ENCODE results near the gene PSMA7. TPM values are rescaled to one million over a fixed set of nuclear protein-coding genes. Genes with fewer than 3 reads are reported as not detected.

Gene PSMA7
- total RNA-seq, 1 donor, result 237 TPM

GRCh38 chr20:62088258-62089127, 54.7 kb downstream of the PSMA7 start:
- peak; percentile 62 for DNase-seq (ENCODE audit: low read depth)
- H3K4me3 ChIP-seq (ENCODE audit: low read depth, low read length), result no peak overlapping the region
- TF ChIP-seq, protein P1, sequence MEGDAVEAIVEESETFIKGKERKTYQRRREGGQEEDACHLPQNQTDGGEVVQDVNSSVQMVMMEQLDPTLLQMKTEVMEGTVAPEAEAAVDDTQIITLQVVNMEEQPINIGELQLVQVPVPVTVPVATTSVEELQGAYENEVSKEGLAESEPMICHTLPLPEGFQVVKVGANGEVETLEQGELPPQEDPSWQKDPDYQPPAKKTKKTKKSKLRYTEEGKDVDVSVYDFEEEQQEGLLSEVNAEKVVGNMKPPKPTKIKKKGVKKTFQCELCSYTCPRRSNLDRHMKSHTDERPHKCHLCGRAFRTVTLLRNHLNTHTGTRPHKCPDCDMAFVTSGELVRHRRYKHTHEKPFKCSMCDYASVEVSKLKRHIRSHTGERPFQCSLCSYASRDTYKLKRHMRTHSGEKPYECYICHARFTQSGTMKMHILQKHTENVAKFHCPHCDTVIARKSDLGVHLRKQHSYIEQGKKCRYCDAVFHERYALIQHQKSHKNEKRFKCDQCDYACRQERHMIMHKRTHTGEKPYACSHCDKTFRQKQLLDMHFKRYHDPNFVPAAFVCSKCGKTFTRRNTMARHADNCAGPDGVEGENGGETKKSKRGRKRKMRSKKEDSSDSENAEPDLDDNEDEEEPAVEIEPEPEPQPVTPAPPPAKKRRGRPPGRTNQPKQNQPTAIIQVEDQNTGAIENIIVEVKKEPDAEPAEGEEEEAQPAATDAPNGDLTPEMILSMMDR (IDR thresholded peaks at IDR 0.05; ENCODE audit: insufficient read depth, low read length), result no peak

DNA sequence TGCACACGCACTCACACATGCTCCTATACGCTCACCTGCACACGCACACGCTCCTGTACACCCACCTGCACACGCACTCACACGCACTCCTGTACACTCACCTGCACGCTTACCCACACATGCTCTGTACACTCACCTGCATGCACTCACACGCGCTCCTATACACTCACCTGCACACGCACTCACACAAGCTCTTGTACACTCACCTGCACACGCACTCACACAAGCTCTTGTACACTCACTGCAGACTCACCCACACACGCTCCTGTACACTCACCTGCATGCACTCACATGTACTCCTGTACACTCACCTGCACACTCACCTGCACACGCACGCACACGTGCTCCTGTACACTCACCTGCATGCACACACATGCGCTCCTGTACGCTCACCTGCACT, 55.6 kb downstream of the PSMA7 start:
- no peak overlapping the region for H3K4me3 ChIP-seq (ENCODE audit: low read depth, low read length)
- TF ChIP-seq, protein P1 (IDR thresholded peaks at IDR 0.05; ENCODE audit: insufficient read depth, low read length), result no peak
- no peak for DNase-seq (ENCODE audit: low read depth)

DNA sequence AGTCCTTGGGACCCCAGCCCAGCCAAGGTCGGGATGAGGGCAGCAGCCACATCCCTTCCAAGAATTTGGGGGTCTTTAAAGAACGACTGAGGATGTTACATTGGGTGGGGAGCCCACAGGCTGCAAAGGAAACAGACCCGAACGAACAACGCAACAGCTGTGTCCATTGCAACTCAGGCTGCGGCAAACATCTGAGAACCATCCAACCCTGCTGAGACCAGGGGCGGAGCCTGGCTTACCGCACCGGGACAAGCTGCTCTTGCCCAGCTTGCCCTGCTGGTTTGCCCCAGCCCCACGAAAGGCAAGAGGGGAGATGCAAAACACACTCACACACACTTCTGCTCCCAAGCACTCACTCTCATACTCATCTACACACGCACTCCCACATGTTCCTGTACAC, 56.0 kb downstream of the PSMA7 start:
- no peak for DNase-seq (ENCODE audit: low read depth)
- TF ChIP-seq, protein P1 (IDR thresholded peaks at IDR 0.05; ENCODE audit: insufficient read depth, low read length), result no peak
- H3K4me3 ChIP-seq (ENCODE audit: low read depth, low read length), result no peak overlapping the region

Other genes with a start within 250 kb of the PSMA7 start
- gene TAF4, start 77.5 kb downstream of the PSMA7 start, total RNA-seq (ENCODE audit: low replicate concordance), result 2.9 and 5.4 TPM in 2 replicates
- gene LSM14B, start 20.9 kb downstream of the PSMA7 start, total RNA-seq (ENCODE audit: low replicate concordance), result 27.7 and 31.0 TPM in 2 replicates
- gene SS18L1, start 375 bp upstream of the PSMA7 start, total RNA-seq (ENCODE audit: low replicate concordance), result 5.7 and 8.9 TPM in 2 replicates
- 15.3 and 18.7 TPM in 2 replicates for gene MTG2, start 39.6 kb upstream of the PSMA7 start, total RNA-seq (ENCODE audit: low replicate concordance)
- gene HRH3, start 76.9 kb upstream of the PSMA7 start, total RNA-seq (ENCODE audit: low replicate concordance), result not detected in 2 replicates
- gene OSBPL2, start 95.1 kb upstream of the PSMA7 start, total RNA-seq (ENCODE audit: low replicate concordance), result 21.1 and 31.6 TPM in 2 replicates
- 73.8 and 81.3 TPM in 2 replicates for gene ADRM1, start 159.6 kb upstream of the PSMA7 start, total RNA-seq (ENCODE audit: low replicate concordance)
- gene LAMA5, start 223.9 kb upstream of the PSMA7 start, total RNA-seq (ENCODE audit: low replicate concordance), result 5.6 and 11.1 TPM in 2 replicates
- gene RPS21, start 243.7 kb upstream of the PSMA7 start, total RNA-seq (ENCODE audit: low replicate concordance), result 754 and 1,887 TPM in 2 replicates

Data from fibroblast of the aortic adventitia (primary cell).